HG02870 (cell line): ENCODE data around the gene CYTIP.
"Not testable (repeated sequence)": the region's sequence is repeated elsewhere in the genome, so short reads cannot be mapped to it uniquely, and the experiment has no call there.

ENCODE experiments used
- ATAC-seq: cut with Tn5 transposase; IDR thresholded peaks from one replicate; pipeline ENCODE4 v1.9.1; 2021; ENCODE audit warnings: mild to moderate bottlenecking, moderate library complexity; ENCODE audit not compliant: unreplicated experiment

Gene CYTIP

GRCh38 chr2:157427003-157427921, 16.6 kb downstream of the CYTIP start:
- ATAC-seq = no peak

GRCh38 chr2:157426477-157426994, 17.4 kb downstream of the CYTIP start:
- ATAC-seq = no peak

GRCh38 chr2:157424374-157424773, 19.5 kb downstream of the CYTIP start:
- ATAC-seq = no peak

GRCh38 chr2:157421964-157422363, 21.9 kb downstream of the CYTIP start:
- ATAC-seq = no peak

- ATAC-seq = no peak
Measured at GRCh38 chr2:157421331-157421944, 22.5 kb downstream of the CYTIP start.

GRCh38 chr2:157420771-157421323, 23.0 kb downstream of the CYTIP start:
- ATAC-seq = peak; percentile 65

GRCh38 chr2:157419031-157419575, 24.8 kb downstream of the CYTIP start:
- no peak for ATAC-seq

GRCh38 chr2:157418239-157418641, 25.6 kb downstream of the CYTIP start:
- no peak for ATAC-seq

GRCh38 chr2:157415591-157416101, 28.2 kb downstream of the CYTIP start:
- no peak for ATAC-seq

GRCh38 chr2:157414050-157414449, 29.8 kb downstream of the CYTIP start:
- ATAC-seq = peak; percentile 19

- peak; percentile 90 for ATAC-seq
Measured at GRCh38 chr2:157413326-157414035, 30.4 kb downstream of the CYTIP start.

- no peak for ATAC-seq
Measured at GRCh38 chr2:157411624-157412336, 32.1 kb downstream of the CYTIP start.

GRCh38 chr2:157405398-157405797, 38.5 kb downstream of the CYTIP start:
- not testable (repeated sequence) for ATAC-seq

GRCh38 chr2:157404363-157404762, 39.5 kb downstream of the CYTIP start:
- peak; percentile 99 for ATAC-seq

- ATAC-seq = not testable (repeated sequence)
Measured at GRCh38 chr2:157402801-157403485, 40.9 kb downstream of the CYTIP start.

GRCh38 chr2:157395811-157396210, 48.1 kb downstream of the CYTIP start:
- no peak for ATAC-seq

- no peak for ATAC-seq
Measured at GRCh38 chr2:157394928-157395327, 49.0 kb downstream of the CYTIP start.

- no peak for ATAC-seq
Measured at GRCh38 chr2:157393348-157393747, 50.5 kb downstream of the CYTIP start.

- ATAC-seq = no peak
Measured at GRCh38 chr2:157388827-157389226, 55.1 kb downstream of the CYTIP start.
